K562 (cell line): Measurements from ENCODE around the gene PRDM8. TPM values are rescaled to one million over a fixed set of nuclear protein-coding genes. Genes with fewer than 3 reads are reported as not detected.

Source experiments
- ATAC-seq: fragments of 200-7000 bp; cut with Tn5 transposase; 3 replicates; pipeline ENCODE4 v1.9.1; 2020; ENCODE audit warnings: moderate library complexity
- BruUV-seq: library from RNA; stranded (reverse); fragments of 400-500 nt; replicated peaks from 2 replicates; lab custom pipeline; 2021; lab: Mats Ljungman, UMichigan
- CTCF ChIA-PET: fragments of 300-600 bp; formaldehyde crosslinking; extraction: SDS; loops from one replicate; lab custom pipeline; 2021; ENCODE audit warnings: low intra/inter-chr PET ratio; lab: Yijun Ruan, JAX
- POLR2A ChIA-PET: fragments of 300-600, 350-650 bp; sonication (Branson Sonifier 250); formaldehyde crosslinking; extraction: SDS; loops from one replicate; lab custom pipeline; 2021; ENCODE audit warnings: antibody characterized with exemption, inconsistent platforms; lab: Yijun Ruan, JAX
- DNase-seq, 4 experiments: peaks; one replicate each; pipeline versions ENCODE4 v3.0.0 to v3.0.0-alpha.2; 2011 to 2018; ENCODE audit warnings: low spot score in 3 of 4, mixed read lengths in 3 of 4; ENCODE audit errors: extremely low read depth in 1 of 4
- FAIRE-seq: peaks from 2 replicates; lab custom pipeline; 2011; peaks lifted over from hg19 to GRCh38; lab: Jason Lieb, UNC
- H2AFZ ChIP-seq: 2 replicates; pipeline ENCODE4 v1.6.0; 2011; ENCODE audit warnings: low read depth, low read length, control low read depth, inconsistent platforms
- H3K27ac ChIP-seq: fragments of 200-600 bp; 3 replicates; pipeline ENCODE4 v1.8.0; 2011; ENCODE audit warnings: low read depth, mild to moderate bottlenecking, control low read depth, inconsistent platforms, low read length, moderate library complexity, mixed read lengths; ENCODE audit errors: extremely low read depth
- H3K27me3 ChIP-seq, 2 experiments: fragments of 300-600 bp in 1 of 2; 2 replicates in 1 of 2; 3 replicates in 1 of 2; pipeline versions ENCODE4 v1.6.0 to v1.8.0; 2011; ENCODE audit warnings: inconsistent platforms in 2 of 2, low read length in 2 of 2, mild to moderate bottlenecking in 1 of 2, mixed read lengths in 1 of 2, moderate library complexity in 1 of 2; ENCODE audit not compliant: control insufficient read depth in 2 of 2, insufficient read depth in 2 of 2
- H3K36me3 ChIP-seq: fragments of 300-600 bp; 3 replicates; pipeline ENCODE4 v1.8.0; 2011; ENCODE audit warnings: mild to moderate bottlenecking, low read length, inconsistent platforms; ENCODE audit not compliant: control insufficient read depth, insufficient read depth
- H3K4me1 ChIP-seq, 2 experiments: fragments of 200-600 bp in 1 of 2; replicated peaks in 1 of 2; 2 replicates in 1 of 2; 3 replicates in 1 of 2; pipeline versions ENCODE4 v1.5.1 to v1.8.0; 2011; ENCODE audit warnings: inconsistent platforms in 2 of 2, low read length in 2 of 2, mild to moderate bottlenecking in 1 of 2, mixed read lengths in 1 of 2, moderate library complexity in 1 of 2; ENCODE audit not compliant: control insufficient read depth in 2 of 2, insufficient read depth in 2 of 2
- H3K4me2 ChIP-seq: 2 replicates; pipeline ENCODE4 v1.6.1; 2011; ENCODE audit warnings: low read length, control low read depth, inconsistent platforms, mixed read lengths; ENCODE audit not compliant: insufficient read depth
- H3K4me3 ChIP-seq: fragments of 200-600 bp; sonication (generic), shearing (Covaris generic); 2 replicates; pipeline ENCODE4 v1.5.1; 2016; ENCODE audit warnings: control low read depth, inconsistent platforms
- H3K79me2 ChIP-seq: fragments of 200-600 bp; 3 replicates; pipeline ENCODE4 v1.8.0; 2011; ENCODE audit warnings: low read length, inconsistent platforms; ENCODE audit not compliant: control insufficient read depth, insufficient read depth
- H3K9ac ChIP-seq, 2 experiments: 2 replicates each; pipeline versions ENCODE4 v1.6.0 to v1.6.1; 2011; ENCODE audit warnings: low read depth in 2 of 2, low read length in 2 of 2, control low read depth in 1 of 2, inconsistent platforms in 1 of 2, mild to moderate bottlenecking in 1 of 2, mixed read lengths in 1 of 2; ENCODE audit not compliant: insufficient read depth in 1 of 2
- H3K9me1 ChIP-seq: one replicate; pipeline ENCODE4 v1.6.0; 2011; ENCODE audit warnings: inconsistent platforms, mild to moderate bottlenecking, low read length, moderate library complexity; ENCODE audit not compliant: control insufficient read depth, insufficient read depth
- H3K9me3 ChIP-seq: replicated peaks from 2 replicates; pipeline ENCODE4 v1.5.1; 2011; ENCODE audit warnings: low read depth, low read length, inconsistent platforms; ENCODE audit not compliant: control insufficient read depth, insufficient read depth
- H4K20me1 ChIP-seq: replicated peaks from 2 replicates; pipeline ENCODE4 v1.6.1; 2011; ENCODE audit warnings: low read length, inconsistent platforms, mixed read lengths; ENCODE audit not compliant: control insufficient read depth, insufficient read depth
- BRD9 ChIP-seq: fragments of 450-650 bp; IDR thresholded peaks from 2 replicates; pipeline ENCODE4 v1.6.1; 2018; ENCODE audit warnings: low read depth; ENCODE audit not compliant: partially characterized antibody
- CHAMP1 ChIP-seq: fragments of 450-650 bp; IDR thresholded peaks from 2 replicates; pipeline ENCODE4 v1.6.1; 2016; ENCODE audit warnings: mild to moderate bottlenecking
- ILF3 ChIP-seq: fragments of 450-650 bp; IDR thresholded peaks from 2 replicates; pipeline ENCODE4 v1.6.1; 2018; ENCODE audit warnings: antibody characterized with exemption, mild to moderate bottlenecking, moderate library complexity, borderline replicate concordance
- SMAD2 ChIP-seq: fragments of 150-350 bp; IDR thresholded peaks from 2 replicates; pipeline ENCODE4 v1.6.1; 2014; ENCODE audit warnings: low read depth, mild to moderate bottlenecking, low read length
- TOE1 ChIP-seq, 2 experiments: fragments of 450-650 bp in 1 of 2; sonication (generic) in 1 of 2; formaldehyde crosslinking in 1 of 2; IDR thresholded peaks; 2 replicates each; pipeline versions ENCODE4 v1.7.1 to v1.8.0; 2016 to 2022; ENCODE audit warnings: borderline replicate concordance in 2 of 2, mild to moderate bottlenecking in 2 of 2, antibody characterized with exemption in 1 of 2, inconsistent platforms in 1 of 2, low read depth in 1 of 2, missing genetic modification reagents in 1 of 2, moderate library complexity in 1 of 2
- TRIM25 ChIP-seq: fragments of 450-650 bp; IDR thresholded peaks from 2 replicates; pipeline ENCODE4 v1.7.0; 2016; ENCODE audit warnings: borderline replicate concordance
- ZKSCAN1 ChIP-seq: fragments of 150-350 bp; IDR thresholded peaks from 2 replicates; pipeline ENCODE4 v1.6.1; 2016; ENCODE audit warnings: low read depth, low read length
- WGBS: fragments of 100-300 bp; shearing (Covaris generic); methylation state at CpG from one replicate; pipeline ENCODE4 v1.1.6; 2016; ENCODE audit warnings: low coverage, mixed read lengths; ENCODE audit not compliant: insufficient coverage; ENCODE audit errors: missing lambda C conversion rate; 5-methylcytosine and 5-hydroxymethylcytosine counted together
- in situ Hi-C: fragments of 300-500 bp; cut with MboI; formaldehyde crosslinking; loops from 4 replicates; pipeline ENCODE4 v1.15.0; 2018; ENCODE audit warnings: inconsistent platforms, mixed read lengths
- intact Hi-C: fragments of 100-400 bp; cut with micrococcal nuclease; formaldehyde crosslinking; loops from 2 replicates; pipeline ENCODE4 v1.14.2; 2022
- polyA plus RNA-seq, 8 experiments: library from polyadenylated mRNA; depleted of rRNA in 4 of 8; stranded (reverse) in 5 of 8; unstranded in 3 of 8; fragments of >200 nt; fragmentation: Nextera tagmentation in 2 of 8; fragmentation: Illumina TruSeq in 1 of 8; extraction: Ambion mirVana in 2 of 8; extraction: Trizol in 1 of 8; gene quantifications; 2 replicates each; pipeline versions ENCODE4 v1.2.1 to v1.2.3, GENCODE V29; 2011 to 2014; ENCODE audit warnings: inconsistent platforms in 1 of 8, missing spikeins in 1 of 8
- total RNA-seq, 7 experiments: library from RNA; depleted of rRNA in 6 of 7; stranded (reverse); fragments of >200 nt in 6 of 7; fragmentation: Illumina TruSeq in 2 of 7; extraction: Trizol in 2 of 7; gene quantifications; 2 replicates each; pipeline versions ENCODE4 v1.2.1 to v1.2.3, GENCODE V29; 2011 to 2021; ENCODE audit warnings: low replicate concordance in 1 of 7

Gene PRDM8
- total and polyA plus RNA-seq, 9 of the 15 experiments (the other 6 are each of a cell fraction or from before 2014, with no cell fraction given) = 0.40 TPM; not detected in 8

- Histone ChIP-seq H3K36me3 (no peaks in the 10 kb centered on the region), H3K4me1 (peaks cover 0 to 21% of the 10 kb centered on the region in 2 experiments; a peak in 4 of 5 replicates), H3K4me2 (no peak overlapping the region), H4K20me1 (no peaks in the 10 kb centered on the region), H3K27me3 (no peaks in the 10 kb centered on the region), H3K9me3 (no peaks in the 10 kb centered on the region), H3K27ac (no peak overlapping the region), H3K9me1 (no peaks in the 10 kb centered on the region), H3K9ac (no peak overlapping the region), H3K79me2 (no peaks in the 10 kb centered on the region), H2AFZ (no peak overlapping the region), H3K4me3 (no peak overlapping the region)
- in situ Hi-C loops (no loop called here), intact Hi-C loops (loop anchor here (1.0 to 10.0 kb wide), 6 partner anchors 36 to 1263 kb away; partner anchors contain the start of gene ANTXR2)
- BruUV-seq = no TSS peak
- ATAC-seq (no peak), DNase-seq (peak; percentile 20 to 49 (median 32)), FAIRE-seq (peak; percentile 56)
- ChIA-PET POLR2A (no interaction called here), CTCF (interaction anchor here (0.6 to 1.2 kb wide), 3 partner anchors 59 to 1264 kb away, joined by 3 to 6 read pairs (median 3); no protein-coding TSS in a partner anchor)
- WGBS = 5% methylated on average over 5 of the region's 5 CpGs
- TF ChIP-seq TOE1 (IDR thresholded peaks at IDR 0.05; ENCODE audit: borderline replicate concordance) = no peak
- TF ChIP-seq TOE1 (CRISPR knock-in tag; IDR thresholded peaks at IDR 0.05; ENCODE audit: borderline replicate concordance, low read depth) = no peak
- TF ChIP-seq SMAD2 = no peak
- TF ChIP-seq BRD9 = peak; percentile 45
- no peak for TF ChIP-seq ZKSCAN1
- TF ChIP-seq CHAMP1 = peak; percentile 41; the same call in 1 of the 2 replicates
- TF ChIP-seq TRIM25 = no peak
- no peak for TF ChIP-seq ILF3
Measured at GRCh38 chr4:80215449-80216052, 18.2 kb downstream of the PRDM8 start.
